B cell (primary cell): ENCODE measurements around the gene HOXB4. TPM values are rescaled to one million over a fixed set of nuclear protein-coding genes. Genes with fewer than 3 reads are reported as not detected.
A peak's percentile ranks its signal among the peaks of the same experiment; 100 is the strongest.

Experiments used
- ATAC-seq: fragments of 200-7000 bp; cut with Tn5 transposase; one replicate; pipeline ENCODE4 v1.10.0; 2021; ENCODE audit warnings: low read depth, mild to moderate bottlenecking, moderate number of reproducible peaks, moderate library complexity
- CTCF ChIA-PET: fragments of 350-600 bp; sonication (Branson Sonifier 250); formaldehyde crosslinking; loops from one replicate; lab custom pipeline; 2021; ENCODE audit warnings: antibody characterized with exemption, inconsistent platforms; lab: Charles Lee
- POLR2A ChIA-PET: fragments of 350-600 bp; sonication (Branson Sonifier 250); formaldehyde crosslinking; loops from one replicate; lab custom pipeline; 2021; ENCODE audit warnings: antibody characterized with exemption; lab: Charles Lee
- DNase-seq: peaks from one replicate; pipeline ENCODE4 v3.0.0; 2013
- H2AFZ ChIP-seq: 2 replicates; pipeline ENCODE4 v1.6.1; 2012; ENCODE audit warnings: mild to moderate bottlenecking, low read depth, low read length; ENCODE audit not compliant: insufficient read depth, poor library complexity, severe bottlenecking
- H3K27ac ChIP-seq, 2 donors: 1 replicate in 1 of 2; 2 replicates in 1 of 2; pipeline ENCODE4 v1.5.1; 2012 to 2013; ENCODE audit warnings: low read length in 2 of 2, mild to moderate bottlenecking in 2 of 2, moderate library complexity in 1 of 2
- H3K27me3 ChIP-seq, 4 experiments: fragments of 200-600 bp in 1 of 4; sonication (generic) in 1 of 4; replicated peaks in 1 of 4; 1 replicate in 2 of 4; 2 replicates in 2 of 4; pipeline versions ENCODE4 v1.6.1 to v1.7.0; 2013 to 2016; ENCODE audit warnings: low read length in 3 of 4, mild to moderate bottlenecking in 2 of 4, mixed read lengths in 1 of 4, moderate library complexity in 1 of 4; ENCODE audit not compliant: insufficient read depth in 4 of 4, control insufficient read depth in 3 of 4; ENCODE audit errors: control extremely low read depth in 1 of 4
- H3K36me3 ChIP-seq, 2 experiments: replicated peaks in 1 of 2; 1 replicate in 1 of 2; 2 replicates in 1 of 2; pipeline versions ENCODE4 v1.6.1 to v1.7.1; 2013; ENCODE audit warnings: low read length in 1 of 2; ENCODE audit not compliant: insufficient read depth in 2 of 2, control insufficient read depth in 1 of 2; ENCODE audit errors: control extremely low read depth in 1 of 2, extremely low read depth in 1 of 2
- H3K4me1 ChIP-seq, 2 donors: fragments of 200-600 bp in 1 of 2; sonication (generic) in 1 of 2; 1 replicate in 1 of 2; 2 replicates in 1 of 2; pipeline versions ENCODE4 v1.5.1 to v1.6.1; 2013 to 2017; ENCODE audit warnings: low read length in 2 of 2; ENCODE audit not compliant: control insufficient read depth in 2 of 2, insufficient read depth in 2 of 2
- H3K4me2 ChIP-seq: replicated peaks from 2 replicates; pipeline ENCODE3; 2012; ENCODE audit warnings: mild to moderate bottlenecking, low read depth, low read length; ENCODE audit not compliant: poor library complexity, severe bottlenecking
- H3K4me3 ChIP-seq, 5 experiments: fragments of 200-600 bp in 1 of 5; sonication (generic) in 1 of 5; 1 replicate in 3 of 5; 2 replicates in 2 of 5; pipeline versions ENCODE4 v1.5.1 to v1.7.0; 2011 to 2016; ENCODE audit warnings: low read length in 4 of 5, mild to moderate bottlenecking in 4 of 5, low read depth in 2 of 5, control low read depth in 1 of 5, moderate library complexity in 1 of 5; ENCODE audit not compliant: insufficient read depth in 1 of 5; ENCODE audit errors: control extremely low read depth in 1 of 5, extremely low read depth in 1 of 5
- H3K79me2 ChIP-seq: fragments of 200-600 bp; sonication (generic); one replicate; pipeline ENCODE4 v1.6.0; 2016; ENCODE audit warnings: low read length; ENCODE audit not compliant: control insufficient read depth, insufficient read depth
- H3K9ac ChIP-seq: fragments of 200-600 bp; sonication (generic); 2 replicates; pipeline ENCODE4 v1.6.1; 2017; ENCODE audit warnings: mild to moderate bottlenecking, low read length, moderate library complexity
- H3K9me3 ChIP-seq, 3 donors: one replicate each; pipeline versions ENCODE4 v1.6.1 to v1.7.1; 2013; ENCODE audit warnings: low read length in 2 of 3; ENCODE audit not compliant: control insufficient read depth in 2 of 3, insufficient read depth in 1 of 3; ENCODE audit errors: control extremely low read depth in 1 of 3
- H4K20me1 ChIP-seq: 2 replicates; pipeline ENCODE4 v1.6.0; 2012; ENCODE audit warnings: mild to moderate bottlenecking, low read length; ENCODE audit not compliant: insufficient read depth, control insufficient read depth, poor library complexity, severe bottlenecking
- H3K27ac Mint-ChIP-seq: one replicate; pipeline ENCODE4 v1.8.0; 2021; ENCODE audit warnings: mixed read lengths
- H3K27me3 Mint-ChIP-seq: one replicate; pipeline ENCODE4 v1.8.0; 2021; ENCODE audit warnings: mixed read lengths
- H3K4me1 Mint-ChIP-seq: one replicate; pipeline ENCODE4 v1.8.0; 2021; ENCODE audit warnings: mixed read lengths
- H3K4me3 Mint-ChIP-seq: one replicate; pipeline ENCODE4 v1.8.0; 2021; ENCODE audit warnings: mixed read lengths
- H3K9me3 Mint-ChIP-seq: one replicate; pipeline ENCODE4 v1.8.0; 2022; ENCODE audit warnings: mixed read lengths; ENCODE audit not compliant: insufficient read depth
- CTCF ChIP-seq: fragments of 200-600 bp; IDR thresholded peaks from one replicate; pipeline ENCODE4 v1.8.0; 2022; ENCODE audit warnings: antibody characterized with exemption, mild to moderate bottlenecking
- EZH2 ChIP-seq: IDR thresholded peaks from 2 replicates; pipeline ENCODE4 v1.6.1; 2012; ENCODE audit warnings: borderline replicate concordance, low read depth, mild to moderate bottlenecking, moderate library complexity, low read length; ENCODE audit not compliant: insufficient read depth, poor library complexity, severe bottlenecking
- WGBS: methylation state at CpG from one replicate; pipeline ENCODE4 v1.1.5; 2013; ENCODE audit warnings: missing lambda C conversion rate; ENCODE audit not compliant: insufficient coverage; 5-methylcytosine and 5-hydroxymethylcytosine counted together
- intact Hi-C: fragments of 100-400 bp; cut with micrococcal nuclease; formaldehyde crosslinking; loops from one replicate; pipeline ENCODE4 v1.10.0; 2022
- polyA plus RNA-seq: library from polyadenylated mRNA; depleted of rRNA; stranded (reverse); fragments of >200 nt; gene quantifications from 2 replicates; pipeline ENCODE4 v1.2.3, GENCODE V29; 2012
- total RNA-seq, 2 donors: library from RNA; stranded (reverse); fragments of 120-200 nt in 1 of 2; gene quantifications; 1 replicate in 1 of 2; 2 replicates in 1 of 2; pipeline versions ENCODE4 v1.2.3 to v1.2.4, GENCODE V29; 2013 to 2022

The HOXB4 gene
- total and polyA plus RNA-seq, 2 donors (not counting 1 experiment from before 2014, with no cell fraction given): 0.85 to 1.7 TPM

GRCh38 chr17:48620461-48621139, 42.5 kb upstream of the HOXB4 start:
- H2AFZ ChIP-seq: no peak overlapping the region
- ChIA-PET POLR2A (no interaction called here), CTCF (interaction anchor here (1.1 to 2.7 kb wide), 4 partner anchors 8 to 541 kb away, joined by 3 to 11 read pairs (median 4); no protein-coding TSS in a partner anchor)
- H3K36me3 ChIP-seq: no peaks in the 10 kb centered on the region
- H3K4me1 ChIP-seq: peaks cover 30 to 45% of the 10 kb centered on the region in 2 donors
- ATAC-seq: no peak
- no peak for DNase-seq
- no peak overlapping the region for H3K27ac ChIP-seq
- no peak for TF ChIP-seq EZH2
- no peak for TF ChIP-seq CTCF
- H4K20me1 ChIP-seq: no peaks in the 10 kb centered on the region
- H3K79me2 ChIP-seq: no peaks in the 10 kb centered on the region
- H3K4me3 Mint-ChIP-seq: no peak overlapping the region
- H3K4me3 ChIP-seq: no peak overlapping the region
- no peaks in the 10 kb centered on the region for H3K9me3 Mint-ChIP-seq
- H3K9me3 ChIP-seq: peaks cover 0 to 21% (median 0%) of the 10 kb centered on the region in 3 donors
- H3K27ac Mint-ChIP-seq: no peak overlapping the region
- peaks cover 0 to 98% (median 72%) of the 10 kb centered on the region in 4 experiments for H3K27me3 ChIP-seq
- H3K27me3 Mint-ChIP-seq: peaks cover 80% of the 10 kb centered on the region
- 82% methylated on average over 4 of the region's 6 CpGs for WGBS
- intact Hi-C loops: no loop called here
- H3K9ac ChIP-seq: no peak overlapping the region
- H3K4me1 Mint-ChIP-seq: peaks cover 22% of the 10 kb centered on the region
- H3K4me2 ChIP-seq: no peak overlapping the region

GRCh38 chr17:48619826-48620449, 41.8 kb upstream of the HOXB4 start:
- no peak for DNase-seq
- peaks cover 21% of the 10 kb centered on the region for H3K4me1 Mint-ChIP-seq
- no peak for ATAC-seq
- no peaks in the 10 kb centered on the region for H3K36me3 ChIP-seq
- H3K27ac Mint-ChIP-seq: no peak overlapping the region
- peaks cover 25 to 44% of the 10 kb centered on the region in 2 donors for H3K4me1 ChIP-seq
- H3K27me3 Mint-ChIP-seq: peaks cover 83% of the 10 kb centered on the region
- H3K27ac ChIP-seq: no peak overlapping the region
- peaks cover 0 to 24% (median 0%) of the 10 kb centered on the region in 3 donors for H3K9me3 ChIP-seq
- H3K4me3 Mint-ChIP-seq: no peak overlapping the region
- H3K9ac ChIP-seq: no peak overlapping the region
- peaks cover 0 to 98% (median 74%) of the 10 kb centered on the region in 4 experiments for H3K27me3 ChIP-seq
- H3K9me3 Mint-ChIP-seq: no peaks in the 10 kb centered on the region
- TF ChIP-seq EZH2 (peak; percentile 25), CTCF (no peak)
- POLR2A ChIA-PET: no interaction called here
- 84% methylated on average over 14 of the region's 32 CpGs for WGBS
- CTCF ChIA-PET: interaction anchor here (1.1 to 2.5 kb wide), 5 partner anchors 17 to 540 kb away, joined by 3 to 24 read pairs (median 4); no protein-coding TSS in a partner anchor
- no peak overlapping the region for H3K4me3 ChIP-seq
- no peaks in the 10 kb centered on the region for H4K20me1 ChIP-seq
- no peak overlapping the region for H2AFZ ChIP-seq
- no peaks in the 10 kb centered on the region for H3K79me2 ChIP-seq
- no peak overlapping the region for H3K4me2 ChIP-seq
- intact Hi-C loops: no loop called here
